Parathyroid adenoma (tissue), 2 donors: ENCODE measurements around the gene ZCCHC24.

ENCODE experiments used
- H2AFZ ChIP-seq: fragments of 300-600 bp; sonication (generic); one replicate; pipeline ENCODE4 v1.7.0; 2017; ENCODE audit warnings: antibody characterized with exemption, mild to moderate bottlenecking
- H3K27ac ChIP-seq: fragments of 300-600 bp; sonication (generic); one replicate; pipeline ENCODE4 v1.7.0; 2017
- H3K27me3 ChIP-seq: fragments of 300-600 bp; sonication (generic); one replicate; pipeline ENCODE4 v1.7.0; 2017; ENCODE audit warnings: low read length; ENCODE audit not compliant: control insufficient read depth, insufficient read depth
- H3K36me3 ChIP-seq: fragments of 300-600 bp; sonication (generic); one replicate; pipeline ENCODE4 v1.7.0; 2017; ENCODE audit warnings: low read length; ENCODE audit not compliant: control insufficient read depth, insufficient read depth
- H3K4me1 ChIP-seq: fragments of 300-600 bp; sonication (generic); one replicate; pipeline ENCODE4 v1.7.0; 2017; ENCODE audit warnings: control low read depth
- H3K4me2 ChIP-seq: fragments of 300-600 bp; sonication (generic); one replicate; pipeline ENCODE4 v1.7.0; 2017; ENCODE audit warnings: low read length
- H3K4me3 ChIP-seq: fragments of 300-600 bp; sonication (generic); one replicate; pipeline ENCODE4 v1.7.0; 2017; ENCODE audit warnings: low read depth, low read length
- H3K79me2 ChIP-seq: fragments of 300-600 bp; sonication (generic); one replicate; pipeline ENCODE4 v1.7.0; 2017; ENCODE audit warnings: control low read depth
- H3K9ac ChIP-seq: fragments of 300-600 bp; sonication (generic); one replicate; pipeline ENCODE4 v1.7.0; 2017; ENCODE audit warnings: mild to moderate bottlenecking
- H3K9me3 ChIP-seq: fragments of 300-600 bp; sonication (generic); one replicate; pipeline ENCODE4 v1.7.0; 2017; ENCODE audit warnings: low read length; ENCODE audit not compliant: control insufficient read depth
- TF ChIP-seq, protein P1 (sequence below): fragments of 300-600 bp; sonication (generic); IDR thresholded peaks from one replicate; pipeline ENCODE4 v1.7.0; 2017; ENCODE audit warnings: antibody characterized with exemption, mild to moderate bottlenecking
- donor health status: primary hyperparathyroidism.

ZCCHC24 gene

DNA sequence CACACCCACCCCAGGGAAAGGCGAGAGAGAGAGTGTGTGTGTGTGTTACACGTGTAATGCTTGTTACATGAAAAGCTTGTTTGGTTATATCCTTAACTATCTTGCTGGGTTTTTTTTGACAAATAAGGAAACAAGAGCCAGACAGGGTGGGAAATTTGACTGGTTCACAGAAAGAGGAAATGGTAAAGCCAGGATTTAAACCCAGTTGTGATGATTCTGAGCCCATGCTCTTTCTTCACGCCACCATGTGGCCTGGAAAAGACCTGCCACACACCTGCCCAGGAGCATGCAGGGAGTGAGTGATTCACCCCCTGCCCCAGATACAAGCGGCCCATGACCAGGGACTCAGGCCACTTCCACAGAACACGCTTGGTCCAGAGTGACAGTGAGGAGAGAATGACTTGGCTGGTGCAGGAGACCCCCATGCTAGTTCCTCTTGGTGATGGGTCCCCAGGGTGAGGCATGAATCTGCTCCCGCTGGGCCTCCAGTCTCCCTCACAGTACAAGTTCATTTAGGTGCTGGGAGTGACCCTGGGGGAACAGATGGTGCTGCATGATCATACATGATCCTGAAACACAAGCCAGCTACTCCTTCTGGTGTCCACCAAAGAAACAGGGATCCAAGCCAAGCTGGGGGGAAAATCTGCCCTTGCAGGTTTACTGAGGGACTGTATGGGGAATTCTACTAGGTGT lies 45.9 kb upstream of the ZCCHC24 start:
- H3K4me3 ChIP-seq, result no peak overlapping the region
- H3K79me2 ChIP-seq, result no peaks in the 10 kb centered on the region
- H3K4me1 ChIP-seq, result no peaks in the 10 kb centered on the region
- H3K27me3 ChIP-seq, result no peaks in the 10 kb centered on the region
- H2AFZ ChIP-seq, result no peak overlapping the region
- TF ChIP-seq, protein P1, sequence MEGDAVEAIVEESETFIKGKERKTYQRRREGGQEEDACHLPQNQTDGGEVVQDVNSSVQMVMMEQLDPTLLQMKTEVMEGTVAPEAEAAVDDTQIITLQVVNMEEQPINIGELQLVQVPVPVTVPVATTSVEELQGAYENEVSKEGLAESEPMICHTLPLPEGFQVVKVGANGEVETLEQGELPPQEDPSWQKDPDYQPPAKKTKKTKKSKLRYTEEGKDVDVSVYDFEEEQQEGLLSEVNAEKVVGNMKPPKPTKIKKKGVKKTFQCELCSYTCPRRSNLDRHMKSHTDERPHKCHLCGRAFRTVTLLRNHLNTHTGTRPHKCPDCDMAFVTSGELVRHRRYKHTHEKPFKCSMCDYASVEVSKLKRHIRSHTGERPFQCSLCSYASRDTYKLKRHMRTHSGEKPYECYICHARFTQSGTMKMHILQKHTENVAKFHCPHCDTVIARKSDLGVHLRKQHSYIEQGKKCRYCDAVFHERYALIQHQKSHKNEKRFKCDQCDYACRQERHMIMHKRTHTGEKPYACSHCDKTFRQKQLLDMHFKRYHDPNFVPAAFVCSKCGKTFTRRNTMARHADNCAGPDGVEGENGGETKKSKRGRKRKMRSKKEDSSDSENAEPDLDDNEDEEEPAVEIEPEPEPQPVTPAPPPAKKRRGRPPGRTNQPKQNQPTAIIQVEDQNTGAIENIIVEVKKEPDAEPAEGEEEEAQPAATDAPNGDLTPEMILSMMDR, result no peak
- no peaks in the 10 kb centered on the region for H3K36me3 ChIP-seq
- H3K4me2 ChIP-seq, result no peak overlapping the region
- no peak overlapping the region for H3K27ac ChIP-seq
- H3K9me3 ChIP-seq, result no peaks in the 10 kb centered on the region
- no peak overlapping the region for H3K9ac ChIP-seq

DNA sequence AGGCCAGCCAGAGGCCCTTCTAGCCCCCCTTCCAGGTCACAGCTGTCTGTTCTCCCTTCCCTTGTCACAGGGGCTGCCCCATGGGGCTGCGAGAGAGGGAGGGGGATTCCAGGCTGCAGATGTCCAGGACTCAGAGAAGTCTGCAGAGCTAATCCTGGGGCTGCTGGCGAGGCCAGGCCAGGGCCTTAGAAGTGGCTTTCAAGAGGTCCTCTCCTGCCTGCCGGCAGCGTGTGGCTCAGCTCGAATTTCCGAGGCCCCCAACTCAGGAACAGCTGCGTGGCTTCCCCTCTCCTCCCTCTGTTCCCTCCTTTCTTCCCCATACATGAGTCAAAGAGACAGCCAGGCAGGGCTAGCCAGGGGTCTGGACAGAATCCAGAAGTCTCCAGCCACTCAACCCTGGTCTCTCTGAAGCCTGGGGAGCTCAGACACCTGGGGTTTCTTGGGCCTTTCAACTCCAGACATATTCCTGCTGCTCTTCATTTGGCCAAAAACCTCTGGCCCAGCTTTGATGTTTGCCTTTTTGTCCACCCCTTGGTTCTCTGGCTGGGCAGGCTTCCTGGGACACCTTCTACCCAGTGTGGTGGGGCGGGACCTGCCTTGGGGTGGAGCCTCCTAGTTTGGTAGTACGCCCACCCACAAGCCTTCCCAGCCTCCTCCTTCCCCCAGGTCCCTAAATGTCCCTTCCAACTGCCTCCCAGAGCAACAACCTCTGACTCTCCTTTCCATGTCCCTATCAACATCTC lies 45.1 kb upstream of the ZCCHC24 start:
- Histone ChIP-seq H3K79me2 (no peaks in the 10 kb centered on the region), H3K9me3 (no peaks in the 10 kb centered on the region), H3K27ac (no peak overlapping the region), H3K36me3 (no peaks in the 10 kb centered on the region), H3K4me1 (no peaks in the 10 kb centered on the region), H3K4me2 (no peak overlapping the region), H3K4me3 (no peak overlapping the region), H3K27me3 (no peaks in the 10 kb centered on the region), H2AFZ (no peak overlapping the region), H3K9ac (no peak overlapping the region)
- TF ChIP-seq, protein P1, result no peak

DNA sequence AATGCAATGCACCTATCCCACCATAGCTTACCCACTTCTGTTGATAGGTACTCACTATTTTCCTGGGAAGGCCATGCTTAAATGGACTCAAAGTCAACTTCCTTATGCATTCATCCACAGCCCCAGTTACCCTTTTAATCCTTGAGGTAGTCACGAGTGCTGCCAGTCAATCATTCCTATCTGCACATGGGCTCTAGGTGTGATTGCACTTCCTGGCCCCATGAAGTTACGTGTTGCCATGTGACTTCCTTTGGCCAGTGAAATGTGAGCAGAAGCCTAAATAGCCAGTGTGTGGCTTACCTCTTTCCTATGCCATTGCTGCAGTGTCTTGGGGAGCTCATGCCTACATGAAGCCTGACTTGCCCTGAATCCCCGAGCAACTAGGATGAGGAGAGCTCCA lies 43.4 kb upstream of the ZCCHC24 start:
- Histone ChIP-seq H3K4me2 (no peak overlapping the region), H3K36me3 (no peaks in the 10 kb centered on the region), H2AFZ (no peak overlapping the region), H3K4me1 (no peaks in the 10 kb centered on the region), H3K9ac (no peak overlapping the region), H3K79me2 (no peaks in the 10 kb centered on the region), H3K9me3 (no peaks in the 10 kb centered on the region), H3K4me3 (no peak overlapping the region), H3K27me3 (no peaks in the 10 kb centered on the region), H3K27ac (no peak overlapping the region)
- TF ChIP-seq, protein P1, result no peak

DNA sequence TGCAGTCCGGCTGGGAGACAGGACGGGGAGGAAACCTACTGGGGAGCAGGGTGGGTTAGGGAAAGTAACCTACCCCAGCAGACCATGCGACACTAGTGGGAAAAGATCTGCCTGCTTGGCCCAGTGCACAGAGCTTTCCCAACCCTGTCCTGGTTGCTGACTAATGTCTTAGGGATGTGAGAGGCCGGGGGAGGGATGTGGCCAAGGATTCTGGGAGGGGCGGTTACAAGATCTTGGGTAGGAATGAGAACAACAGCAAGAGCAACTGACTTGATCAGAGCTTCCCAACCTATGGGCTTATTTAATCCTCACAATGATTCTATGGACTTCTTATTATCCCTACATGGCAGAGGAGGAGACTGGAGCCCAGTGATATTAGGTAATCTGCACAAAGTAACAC lies 42.9 kb upstream of the ZCCHC24 start:
- no peaks in the 10 kb centered on the region for H3K36me3 ChIP-seq
- H3K4me2 ChIP-seq, result no peak overlapping the region
- H3K27ac ChIP-seq, result no peak overlapping the region
- H3K4me3 ChIP-seq, result no peak overlapping the region
- H2AFZ ChIP-seq, result no peak overlapping the region
- no peaks in the 10 kb centered on the region for H3K9me3 ChIP-seq
- H3K4me1 ChIP-seq, result no peaks in the 10 kb centered on the region
- TF ChIP-seq, protein P1, result no peak
- no peaks in the 10 kb centered on the region for H3K79me2 ChIP-seq
- no peaks in the 10 kb centered on the region for H3K27me3 ChIP-seq
- H3K9ac ChIP-seq, result no peak overlapping the region
